ENCODE results near the gene SEC24C. TPM values are rescaled to one million over a fixed set of nuclear protein-coding genes. Genes with fewer than 3 reads are reported as not detected.
"Not testable (repeated sequence)": the region's sequence is repeated elsewhere in the genome, so short reads cannot be mapped to it uniquely, and the experiment has no call there.

The SEC24C gene, protein sequence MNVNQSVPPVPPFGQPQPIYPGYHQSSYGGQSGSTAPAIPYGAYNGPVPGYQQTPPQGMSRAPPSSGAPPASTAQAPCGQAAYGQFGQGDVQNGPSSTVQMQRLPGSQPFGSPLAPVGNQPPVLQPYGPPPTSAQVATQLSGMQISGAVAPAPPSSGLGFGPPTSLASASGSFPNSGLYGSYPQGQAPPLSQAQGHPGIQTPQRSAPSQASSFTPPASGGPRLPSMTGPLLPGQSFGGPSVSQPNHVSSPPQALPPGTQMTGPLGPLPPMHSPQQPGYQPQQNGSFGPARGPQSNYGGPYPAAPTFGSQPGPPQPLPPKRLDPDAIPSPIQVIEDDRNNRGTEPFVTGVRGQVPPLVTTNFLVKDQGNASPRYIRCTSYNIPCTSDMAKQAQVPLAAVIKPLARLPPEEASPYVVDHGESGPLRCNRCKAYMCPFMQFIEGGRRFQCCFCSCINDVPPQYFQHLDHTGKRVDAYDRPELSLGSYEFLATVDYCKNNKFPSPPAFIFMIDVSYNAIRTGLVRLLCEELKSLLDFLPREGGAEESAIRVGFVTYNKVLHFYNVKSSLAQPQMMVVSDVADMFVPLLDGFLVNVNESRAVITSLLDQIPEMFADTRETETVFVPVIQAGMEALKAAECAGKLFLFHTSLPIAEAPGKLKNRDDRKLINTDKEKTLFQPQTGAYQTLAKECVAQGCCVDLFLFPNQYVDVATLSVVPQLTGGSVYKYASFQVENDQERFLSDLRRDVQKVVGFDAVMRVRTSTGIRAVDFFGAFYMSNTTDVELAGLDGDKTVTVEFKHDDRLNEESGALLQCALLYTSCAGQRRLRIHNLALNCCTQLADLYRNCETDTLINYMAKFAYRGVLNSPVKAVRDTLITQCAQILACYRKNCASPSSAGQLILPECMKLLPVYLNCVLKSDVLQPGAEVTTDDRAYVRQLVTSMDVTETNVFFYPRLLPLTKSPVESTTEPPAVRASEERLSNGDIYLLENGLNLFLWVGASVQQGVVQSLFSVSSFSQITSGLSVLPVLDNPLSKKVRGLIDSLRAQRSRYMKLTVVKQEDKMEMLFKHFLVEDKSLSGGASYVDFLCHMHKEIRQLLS
- 72.5 and 73.7 TPM in 2 replicates for total RNA-seq

DNA sequence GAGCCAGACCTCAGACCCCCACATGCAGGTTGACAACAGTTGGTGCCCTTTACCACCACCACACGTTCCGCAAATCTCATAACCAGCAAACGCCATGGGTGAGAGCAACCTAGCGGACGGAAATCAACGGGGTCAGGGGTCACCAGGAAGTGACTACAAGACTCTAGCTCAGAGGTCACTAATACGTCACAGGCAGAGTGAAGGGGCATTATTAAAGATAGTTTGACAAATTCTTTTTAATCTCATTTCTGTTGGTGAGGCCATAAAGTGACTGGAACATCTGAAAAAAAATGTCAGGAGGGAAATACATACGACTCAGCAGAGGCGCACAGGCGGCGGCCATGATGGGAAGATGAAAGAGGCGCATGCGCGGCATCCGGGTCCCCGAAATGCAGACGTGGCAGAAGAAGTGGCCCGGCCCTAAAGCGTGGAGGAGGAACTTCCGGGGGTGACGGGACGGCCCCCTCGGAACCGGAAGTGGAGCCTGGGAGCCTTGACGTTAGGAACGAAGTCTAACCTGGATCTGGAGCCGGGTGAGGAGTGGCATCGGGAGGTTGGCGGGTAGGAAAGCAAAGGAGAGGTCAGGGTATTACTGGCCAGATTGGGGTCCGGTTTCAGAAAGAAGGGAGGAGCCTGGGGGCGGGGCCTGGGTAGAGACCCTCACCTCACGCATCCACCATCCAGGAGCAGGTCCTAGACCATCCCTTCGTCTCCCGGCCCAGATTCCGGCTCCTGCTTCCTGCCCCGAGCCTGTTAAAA lies at the start of gene SEC24C:
Gene SEC24C, plus strand, starts transcription at position 468 of the 759 bp plus-strand sequence. CDS start 2,461 bp downstream, outside the sequence.
- peak; percentile 82 for DNase-seq (ENCODE audit: low read depth, low spot score)

DNA sequence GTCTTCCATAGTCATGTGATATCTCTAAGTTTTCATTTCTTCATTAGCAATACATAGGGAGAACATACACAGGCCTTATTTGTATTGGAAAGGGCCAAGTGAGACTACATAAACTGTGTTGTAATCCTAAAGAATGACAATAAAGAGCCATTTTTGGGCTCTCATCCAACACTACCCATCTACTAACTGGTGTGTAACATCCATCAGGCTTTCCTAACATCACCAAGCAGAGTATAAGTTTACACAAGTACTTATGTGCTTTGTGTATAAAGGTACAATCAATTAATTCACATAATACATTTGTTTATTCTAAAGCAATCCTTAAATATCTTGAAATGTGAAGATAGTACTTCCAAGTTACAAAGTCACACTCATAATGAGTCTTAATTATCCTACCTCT lies 48.9 kb upstream of the SEC24C start:
- DNase-seq (ENCODE audit: low read depth, low spot score): not testable (repeated sequence)

DNA sequence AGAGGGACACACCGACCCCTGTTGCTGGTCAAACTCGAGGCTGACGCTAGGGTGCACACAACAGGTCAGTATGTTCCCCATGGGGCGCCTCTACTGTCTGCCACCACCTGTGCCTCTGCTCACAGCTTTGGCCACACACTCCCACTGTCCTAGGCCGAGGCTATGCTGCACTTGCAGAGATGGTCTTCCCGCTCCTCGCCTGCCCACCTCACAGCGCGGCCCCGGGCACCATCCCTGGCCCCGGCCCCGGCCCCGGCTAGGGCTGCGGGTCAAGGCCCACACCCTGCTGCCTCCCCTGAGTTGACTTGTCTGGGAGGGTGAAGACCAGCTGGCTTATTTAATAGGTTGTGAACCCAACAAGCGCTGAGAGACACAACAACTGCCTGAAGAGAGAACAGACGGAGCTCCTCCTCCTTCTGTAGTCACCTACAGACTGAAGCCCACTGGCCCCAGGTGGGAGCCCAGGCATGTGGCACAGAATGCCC lies 46.5 kb upstream of the SEC24C start, which contains the start of gene AGAP5:
Gene AGAP5, minus strand, starts transcription at position 435 of the 485 bp plus-strand sequence. Its CDS starts 354 bp downstream, at position 81.
- DNase-seq (ENCODE audit: low read depth, low spot score): not testable (repeated sequence)

DNA sequence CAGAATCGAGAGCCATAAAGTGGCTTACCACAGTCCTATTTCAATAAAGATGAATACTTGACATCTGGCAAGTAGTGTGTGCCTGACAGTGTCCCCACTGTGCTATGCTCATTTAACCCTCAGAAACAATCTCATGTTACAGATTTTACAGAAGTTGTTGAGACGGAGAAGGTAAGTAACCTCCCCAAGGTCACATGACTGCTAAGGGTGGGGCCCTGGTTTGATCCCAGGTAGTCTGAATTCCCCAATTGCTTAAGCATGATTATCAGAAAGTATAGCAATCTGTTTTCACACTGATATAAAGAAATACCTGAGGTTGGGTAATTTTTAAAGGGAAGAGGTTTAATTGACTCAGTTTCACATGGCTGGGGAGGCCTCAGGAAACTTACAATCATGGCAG lies 45.4 kb upstream of the SEC24C start:
- DNase-seq (ENCODE audit: low read depth, low spot score): not testable (repeated sequence)

DNA sequence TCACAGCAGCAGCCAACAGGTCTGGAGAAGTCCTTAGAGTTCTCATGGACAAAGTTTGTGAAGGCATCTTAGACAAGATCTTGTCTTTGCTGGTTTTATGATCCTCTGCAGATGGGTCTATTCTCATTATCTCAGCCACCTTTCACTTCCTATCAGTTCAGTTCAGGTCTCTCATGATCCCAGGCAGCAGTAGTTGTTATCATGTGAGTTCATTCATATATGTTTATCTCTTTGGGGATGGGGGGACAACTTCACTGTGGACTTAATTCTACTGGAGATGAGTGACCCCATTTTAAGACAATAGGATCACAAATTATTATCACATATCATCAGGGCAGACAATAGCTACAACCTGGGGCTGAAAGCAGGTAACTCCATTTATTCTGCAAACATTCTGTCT lies 40.2 kb upstream of the SEC24C start:
- not testable (repeated sequence) for DNase-seq (ENCODE audit: low read depth, low spot score)

DNA sequence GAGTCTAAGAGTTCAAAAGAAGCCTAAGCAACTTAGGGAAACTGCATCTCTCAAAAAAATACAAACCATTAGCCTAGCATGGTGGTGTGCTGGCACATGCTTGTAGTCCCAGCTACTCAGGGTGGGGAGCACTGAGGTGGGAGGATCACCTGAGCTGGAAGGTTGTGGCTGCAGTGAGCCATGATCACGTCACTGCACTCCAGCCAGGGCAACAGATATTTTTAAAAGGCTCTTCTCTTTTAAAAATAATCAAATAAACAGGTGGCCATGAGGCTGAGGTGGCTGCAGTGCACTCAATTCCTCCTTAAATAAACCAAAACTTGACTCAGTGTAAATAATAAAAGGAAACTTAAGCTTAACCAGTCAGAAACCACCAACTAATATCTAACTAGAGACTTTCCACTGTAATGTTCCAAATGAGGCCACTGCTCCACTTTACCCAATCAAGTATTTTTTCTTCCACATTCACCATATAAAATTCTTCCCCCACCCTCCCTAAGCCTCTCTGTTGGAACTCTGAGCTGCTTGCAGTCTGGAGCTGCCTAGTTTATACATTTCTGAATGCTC lies 38.6 kb upstream of the SEC24C start:
- DNase-seq (ENCODE audit: low read depth, low spot score): not testable (repeated sequence)

DNA sequence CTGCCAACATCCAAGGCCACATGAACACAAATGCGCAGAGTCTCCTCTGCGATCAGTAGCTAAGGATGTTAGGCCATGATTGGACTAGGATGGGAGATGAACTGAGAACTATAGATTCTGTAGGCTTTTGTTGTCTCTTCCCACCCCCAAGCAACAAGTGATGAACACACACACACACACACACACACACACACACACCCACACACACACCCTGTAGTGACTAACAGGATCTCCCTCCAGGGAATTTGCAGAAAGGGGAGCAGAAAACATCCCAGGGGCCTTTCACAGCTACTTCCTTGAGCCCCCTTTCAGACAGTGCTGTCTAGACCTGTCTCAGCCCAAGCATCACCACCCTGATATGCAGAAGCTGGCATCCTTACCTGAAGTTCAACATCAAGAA lies 37.7 kb upstream of the SEC24C start:
- DNase-seq (ENCODE audit: low read depth, low spot score): not testable (repeated sequence)

DNA sequence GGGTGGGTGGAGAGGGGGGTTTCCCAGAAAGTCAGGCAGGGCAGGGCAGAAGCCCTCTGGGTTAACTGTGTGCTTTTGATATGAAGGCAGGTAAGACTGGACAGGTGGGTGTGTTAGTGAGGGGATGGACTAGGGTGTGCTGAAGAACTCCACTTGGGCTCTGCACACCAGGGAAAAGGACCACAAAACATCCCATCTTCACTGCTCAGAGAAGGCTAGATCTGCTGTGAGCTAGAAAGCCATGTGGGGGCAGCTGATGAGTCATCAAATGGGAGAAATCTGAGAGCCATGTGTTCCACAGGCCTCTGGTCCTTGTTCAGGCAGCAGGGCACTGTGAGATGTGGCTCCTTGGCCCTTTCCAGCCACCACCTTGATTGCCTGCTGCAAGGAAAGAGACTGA lies 36.5 kb upstream of the SEC24C start:
- DNase-seq (ENCODE audit: low read depth, low spot score): not testable (repeated sequence)

DNA sequence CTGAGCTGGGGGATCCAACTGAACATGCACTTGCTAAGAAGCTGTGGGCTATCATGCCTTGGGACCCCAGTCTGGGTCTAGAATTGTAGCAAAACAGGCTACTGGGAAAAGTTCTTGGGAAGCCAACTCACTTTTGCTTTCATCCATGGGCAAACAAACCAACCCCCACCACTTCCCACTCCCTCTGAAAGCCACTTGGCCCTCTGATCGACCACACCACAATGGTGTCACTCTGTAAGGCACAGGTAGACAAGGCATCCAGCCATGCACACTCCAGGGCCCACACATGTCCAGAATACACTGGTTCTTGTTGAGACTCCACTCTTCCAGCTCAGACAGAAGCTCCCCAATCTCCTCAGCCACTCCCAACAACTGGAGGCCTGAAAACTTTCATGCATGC lies 36.0 kb upstream of the SEC24C start:
- not testable (repeated sequence) for DNase-seq (ENCODE audit: low read depth, low spot score)

DNA sequence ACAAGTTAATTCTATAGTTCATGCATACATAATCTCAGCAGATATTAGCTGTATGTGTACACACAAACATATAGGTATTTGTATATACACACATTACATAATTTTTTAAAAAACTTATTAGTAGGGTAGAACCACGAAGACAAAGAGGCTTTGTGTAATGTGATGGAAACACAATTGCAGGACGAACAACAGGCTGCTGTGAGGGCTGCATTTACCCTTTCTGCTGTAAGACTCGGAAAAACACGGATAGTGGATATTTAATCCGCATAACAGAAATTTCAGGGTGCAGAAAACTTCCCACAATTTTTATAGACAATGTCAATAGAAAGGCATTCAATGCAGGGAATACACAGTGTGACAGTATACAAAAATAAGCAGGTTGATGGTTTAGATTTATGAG lies 32.5 kb upstream of the SEC24C start:
- DNase-seq (ENCODE audit: low read depth, low spot score): not testable (repeated sequence)

DNA sequence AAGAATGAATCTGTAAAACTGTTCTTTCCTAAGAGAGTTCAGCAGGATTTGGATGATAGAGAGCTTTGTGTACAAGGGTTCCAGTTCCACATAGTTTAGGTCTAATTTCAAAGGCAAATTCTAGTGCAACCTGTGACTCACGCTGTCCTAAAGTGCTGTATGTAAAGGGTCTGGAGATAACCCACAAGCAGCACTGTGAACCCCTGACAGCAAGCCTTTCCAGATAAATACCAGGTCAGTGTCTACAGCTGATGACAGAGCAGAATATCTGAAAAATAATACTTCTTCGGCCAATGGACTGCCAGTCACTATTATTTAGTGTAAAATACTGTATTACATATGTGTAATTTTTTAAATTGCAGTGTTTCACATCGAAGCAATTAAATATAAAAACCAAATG lies 30.3 kb upstream of the SEC24C start:
- not testable (repeated sequence) for DNase-seq (ENCODE audit: low read depth, low spot score)

DNA sequence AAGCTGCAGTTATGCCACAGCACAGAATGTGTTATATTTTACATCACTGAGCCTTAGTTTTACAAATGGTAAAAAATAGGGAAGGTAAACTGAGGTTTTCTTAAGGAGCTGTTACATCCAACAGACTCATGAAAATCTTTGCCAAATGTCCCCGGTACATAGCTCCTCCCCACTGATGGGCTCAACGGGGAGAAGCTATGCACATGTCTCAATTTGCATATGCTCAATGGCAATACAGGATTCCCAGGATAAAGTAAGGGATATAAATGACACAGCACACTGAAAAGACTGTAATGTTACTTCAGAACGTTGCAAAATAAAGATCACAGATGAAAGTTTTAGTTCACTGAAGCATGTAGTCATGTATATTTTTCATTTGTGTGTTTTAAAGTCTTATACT lies 29.7 kb upstream of the SEC24C start:
- not testable (repeated sequence) for DNase-seq (ENCODE audit: low read depth, low spot score)

DNA sequence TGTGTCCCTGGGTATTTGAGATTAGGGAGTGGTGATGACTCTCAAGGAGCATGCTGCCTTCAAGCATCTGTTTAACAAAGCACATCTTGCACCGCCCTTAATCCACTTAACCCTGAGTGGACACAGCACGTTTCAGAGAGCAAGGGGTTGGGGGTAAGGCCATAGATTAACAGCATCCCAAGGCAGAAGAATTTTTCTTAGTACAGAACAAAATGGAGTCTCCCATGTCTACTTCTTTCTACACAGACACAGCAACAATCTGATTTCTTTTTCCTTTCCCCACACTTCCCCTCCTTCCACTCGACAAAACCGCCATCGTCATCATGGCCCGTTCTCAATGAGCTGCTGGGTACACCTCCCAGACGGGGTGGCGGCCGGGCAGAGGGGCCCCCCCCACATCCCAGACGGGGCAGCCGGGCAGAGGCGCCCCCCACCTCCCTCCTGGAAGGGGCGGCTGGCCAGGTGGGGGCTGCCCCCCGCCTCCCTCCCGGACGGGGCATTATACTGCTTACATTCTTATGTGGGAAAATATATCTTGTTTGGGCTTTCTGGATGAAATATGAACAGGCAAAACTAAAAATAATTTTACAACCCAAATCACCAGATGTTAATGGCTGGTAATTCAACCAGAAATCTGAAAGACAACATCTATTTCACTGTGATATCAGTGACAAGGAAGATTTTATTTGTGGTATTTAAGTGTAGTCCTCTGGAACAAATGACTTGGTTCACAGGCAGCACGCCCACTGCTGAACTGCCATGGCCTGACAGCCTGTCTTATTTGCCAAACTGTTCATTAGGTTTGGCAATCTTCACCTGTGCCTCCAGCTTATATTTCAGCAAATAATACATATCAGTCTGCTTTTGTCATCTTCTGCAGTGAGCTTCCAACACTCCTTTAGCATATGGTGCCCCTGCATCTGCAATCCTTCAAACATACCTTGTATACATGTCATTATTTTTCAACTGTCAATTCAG lies 28.7 kb upstream of the SEC24C start:
- DNase-seq (ENCODE audit: low read depth, low spot score): not testable (repeated sequence)

DNA sequence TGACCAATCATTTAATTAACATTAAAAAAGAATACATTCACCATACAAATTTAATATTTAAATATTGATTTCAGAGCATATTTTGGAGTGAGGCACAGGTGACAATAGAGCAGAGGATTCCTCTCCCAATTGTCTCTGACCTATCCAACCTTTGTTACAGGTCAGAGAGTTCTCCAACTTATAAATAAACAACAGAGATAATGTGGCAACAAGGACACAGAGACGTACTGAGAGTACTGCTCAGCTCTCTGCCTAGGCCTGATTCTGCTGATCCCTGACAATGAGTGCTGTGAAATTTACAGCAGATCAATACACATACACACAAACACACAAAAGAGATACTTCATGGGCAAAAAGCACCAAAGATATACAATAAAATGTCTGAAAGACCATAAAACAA lies 27.9 kb upstream of the SEC24C start:
- DNase-seq (ENCODE audit: low read depth, low spot score): no peak

DNA sequence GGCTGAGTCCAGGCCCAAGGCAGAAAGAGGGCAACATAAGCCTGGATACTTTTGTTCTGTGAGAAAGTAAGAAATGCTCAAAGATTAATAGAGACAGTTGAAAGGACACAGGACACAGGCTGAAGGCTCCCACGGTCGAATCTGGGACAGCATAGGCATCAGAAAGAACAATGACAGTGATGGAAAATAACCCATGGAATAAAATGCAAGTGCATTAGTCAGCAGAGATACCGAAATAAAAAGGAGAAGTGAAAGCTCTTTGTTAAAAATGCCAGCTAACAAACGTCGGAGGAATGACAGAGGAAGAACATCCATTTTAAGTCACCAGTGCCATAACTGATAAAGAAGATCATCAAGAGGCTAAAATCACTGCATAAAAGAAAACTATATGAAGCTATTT lies 26.6 kb upstream of the SEC24C start:
- no peak for DNase-seq (ENCODE audit: low read depth, low spot score)

DNA sequence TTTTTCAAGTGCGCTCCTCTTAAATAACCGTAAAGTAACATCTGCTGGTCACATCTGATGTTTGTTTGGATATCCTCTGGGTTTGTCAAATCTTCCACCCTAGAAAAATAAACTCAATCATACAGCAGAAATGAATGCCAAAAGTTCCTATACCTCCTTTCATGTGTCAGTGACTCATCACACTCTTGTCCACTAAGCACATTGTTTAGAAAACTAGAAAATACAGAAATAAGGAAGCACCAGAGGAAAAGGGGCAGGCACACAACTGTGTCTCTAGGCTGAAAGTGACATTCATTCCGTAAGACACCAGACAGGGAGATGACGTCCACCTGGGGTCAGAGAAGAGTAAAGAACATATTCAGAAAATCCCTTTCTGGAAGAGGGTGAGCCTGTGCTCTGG lies 23.6 kb upstream of the SEC24C start:
- peak; percentile 13 for DNase-seq (ENCODE audit: low read depth, low spot score)

DNA sequence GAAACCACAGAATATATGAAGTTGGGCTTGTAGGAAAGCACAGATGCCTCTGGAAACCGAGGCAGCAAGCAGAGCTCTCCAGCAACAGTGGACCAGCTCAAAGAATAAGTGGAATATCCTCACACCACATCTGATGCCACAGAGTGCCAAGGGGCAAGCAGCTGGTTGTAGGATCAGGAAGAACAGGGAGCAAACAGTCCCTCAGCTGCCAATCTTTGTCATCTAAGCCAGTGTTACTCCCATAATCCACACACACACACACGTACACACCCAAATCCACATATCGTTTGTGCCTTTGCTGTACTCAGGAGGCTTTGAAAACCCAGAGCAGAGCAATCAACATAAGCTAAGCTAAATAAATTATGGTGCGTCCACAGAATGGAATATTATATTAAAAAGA lies 20.7 kb upstream of the SEC24C start:
- DNase-seq (ENCODE audit: low read depth, low spot score): no peak

DNA sequence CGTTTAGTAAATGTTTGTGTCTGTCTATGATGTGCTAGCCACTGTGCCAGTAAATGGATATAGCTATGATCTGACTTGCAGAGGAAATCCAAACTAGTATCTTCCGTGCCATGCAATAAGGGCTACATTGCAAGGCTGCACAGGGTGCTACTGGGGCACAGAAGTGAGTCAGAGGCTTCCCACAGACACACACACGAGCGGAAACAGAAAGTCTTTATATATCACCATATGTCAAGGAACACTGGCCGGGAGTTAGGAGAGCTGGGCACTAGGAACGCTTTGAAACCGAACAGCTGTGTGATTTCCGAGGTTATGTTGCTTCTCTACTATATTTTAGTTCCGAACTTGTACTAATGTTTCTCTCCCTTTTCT lies 14.4 kb upstream of the SEC24C start:
- peak; percentile 7 for DNase-seq (ENCODE audit: low read depth, low spot score)
